Measurements from ENCODE around the gene PASD1.

PASD1 gene

DNA sequence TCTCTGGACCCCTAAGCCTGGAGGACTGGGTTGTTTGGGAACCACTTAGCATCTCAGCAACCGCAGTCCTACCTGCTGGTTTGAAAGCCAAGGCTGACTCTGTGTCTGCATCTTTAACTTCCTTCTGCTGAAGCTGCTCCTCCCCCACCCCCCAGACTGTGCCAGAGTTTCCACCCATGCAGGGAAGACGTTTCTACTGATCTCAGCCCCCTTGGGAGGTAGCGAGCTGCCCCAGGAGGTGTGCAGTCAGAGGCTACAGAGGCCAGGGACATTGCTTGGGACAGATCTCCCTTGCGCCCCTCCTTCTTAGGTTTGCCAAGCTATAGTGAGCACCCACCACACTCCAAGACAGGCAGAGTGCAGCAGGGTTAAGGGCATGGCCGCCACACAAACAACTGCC, 147.7 kb downstream of the PASD1 start:
- no peak overlapping the region for H2AFZ ChIP-seq (ENCODE audit: low read length)

DNA sequence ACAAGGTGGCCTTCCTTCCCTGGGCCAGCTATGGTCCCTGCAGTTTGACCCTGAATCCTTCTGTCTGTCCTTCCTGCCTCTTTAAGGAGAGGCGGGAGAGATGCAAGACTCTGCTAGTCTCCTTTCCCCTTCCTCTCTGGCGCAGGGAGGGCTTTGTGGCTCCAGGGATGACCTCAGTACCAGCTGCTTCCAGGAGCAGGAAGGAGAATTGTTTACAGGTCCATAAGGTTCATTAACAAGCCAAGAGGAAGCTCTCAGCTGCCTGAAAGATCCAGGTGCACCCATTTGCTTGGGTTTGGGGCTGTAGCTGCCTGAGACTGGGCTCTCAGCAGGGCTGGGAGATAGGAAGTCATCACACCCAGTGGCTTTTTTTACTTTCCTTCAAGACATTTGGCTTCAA, 148.3 kb downstream of the PASD1 start:
- H3K79me1 ChIP-seq (ENCODE audit: low read depth, low read length) = no peaks in the 10 kb centered on the region
- H3K18ac ChIP-seq (ENCODE audit: low read length) = no peak overlapping the region
- no peak overlapping the region for H3K4ac ChIP-seq (ENCODE audit: low read length)
- H3K4me3 ChIP-seq (ENCODE audit: low read length in 2 of 2) = no peak overlapping the region
- peaks cover 0 to 12% (median 0%) of the 10 kb centered on the region in 3 experiments for H3K27me3 ChIP-seq (ENCODE audit: control insufficient read depth in 3 of 3, insufficient read depth in 3 of 3, low read depth in 1 of 3, low read length in 3 of 3)
- DNase-seq (ENCODE audit: low spot score) = no peak
- no peak overlapping the region for H2AK5ac ChIP-seq (ENCODE audit: low read depth, low read length)
- H3K27ac ChIP-seq (replicated peaks; ENCODE audit: low read length) = no peak overlapping the region
- no peak overlapping the region for H3K9ac ChIP-seq (ENCODE audit: low read depth, low read length, poor library complexity)
- no peak overlapping the region for H3K4me2 ChIP-seq (ENCODE audit: insufficient read depth, low read length, poor library complexity, severe bottlenecking)
- H2BK5ac ChIP-seq (ENCODE audit: low read length) = no peak overlapping the region
- H3K14ac ChIP-seq (ENCODE audit: low read length) = no peak overlapping the region
- H4K91ac ChIP-seq (ENCODE audit: low read depth, low read length, poor library complexity) = no peak overlapping the region
- no CpG with 5 or more reads among the region's 2 CpGs for WGBS, 2 donors (ENCODE audit: extremely low coverage in 2 of 2, insufficient read length in 2 of 2, insufficient replicate concordance in 1 of 2)
- no peak overlapping the region for H3K23ac ChIP-seq (ENCODE audit: low read depth, low read length, poor library complexity)
- H4K8ac ChIP-seq (ENCODE audit: low read depth, low read length) = no peak overlapping the region
- no peaks in the 10 kb centered on the region for H3K36me3 ChIP-seq (replicated peaks in 1 of 2; ENCODE audit: control insufficient read depth in 2 of 2, insufficient read depth in 2 of 2, low read length in 2 of 2)
- H2BK15ac ChIP-seq (ENCODE audit: low read length) = no peak overlapping the region
- no peak overlapping the region for H2AFZ ChIP-seq (ENCODE audit: low read length)
- H3K4me1 ChIP-seq (ENCODE audit: control insufficient read depth in 2 of 2, insufficient read depth in 1 of 2, low read depth in 1 of 2, low read length in 2 of 2) = no peaks in the 10 kb centered on the region
- H3K9me3 ChIP-seq (replicated peaks in 1 of 2; ENCODE audit: control insufficient read depth in 2 of 2, insufficient read depth in 1 of 2, low read depth in 1 of 2, low read length in 2 of 2) = no peaks in the 10 kb centered on the region
- no peak overlapping the region for H2BK12ac ChIP-seq (ENCODE audit: low read length)
- no peak overlapping the region for H2BK120ac ChIP-seq (ENCODE audit: low read depth, low read length)

More for the DNA sequence above, 147.7 kb downstream of the PASD1 start:
- Histone ChIP-seq H3K79me1 (ENCODE audit: low read depth, low read length) (no peaks in the 10 kb centered on the region), H4K91ac (ENCODE audit: low read depth, low read length, poor library complexity) (no peak overlapping the region), H2BK15ac (ENCODE audit: low read length) (no peak overlapping the region), H3K9me3 (replicated peaks in 1 of 2; ENCODE audit: control insufficient read depth in 2 of 2, insufficient read depth in 1 of 2, low read depth in 1 of 2, low read length in 2 of 2) (no peaks in the 10 kb centered on the region), H3K27ac (replicated peaks; ENCODE audit: low read length) (no peak overlapping the region), H3K36me3 (replicated peaks in 1 of 2; ENCODE audit: control insufficient read depth in 2 of 2, insufficient read depth in 2 of 2, low read length in 2 of 2) (no peaks in the 10 kb centered on the region), H2AK5ac (ENCODE audit: low read depth, low read length) (no peak overlapping the region), H4K8ac (ENCODE audit: low read depth, low read length) (no peak overlapping the region), H3K4ac (ENCODE audit: low read length) (no peak overlapping the region), H2BK12ac (ENCODE audit: low read length) (no peak overlapping the region), H3K4me3 (ENCODE audit: low read length in 2 of 2) (no peak overlapping the region), H3K9ac (ENCODE audit: low read depth, low read length, poor library complexity) (no peak overlapping the region), H3K4me2 (ENCODE audit: insufficient read depth, low read length, poor library complexity, severe bottlenecking) (no peak overlapping the region), H3K4me1 (ENCODE audit: control insufficient read depth in 2 of 2, insufficient read depth in 1 of 2, low read depth in 1 of 2, low read length in 2 of 2) (no peaks in the 10 kb centered on the region), H3K23ac (ENCODE audit: low read depth, low read length, poor library complexity) (no peak overlapping the region), H2BK5ac (ENCODE audit: low read length) (no peak overlapping the region), H3K14ac (ENCODE audit: low read length) (no peak overlapping the region), H2BK120ac (ENCODE audit: low read depth, low read length) (no peak overlapping the region), H3K27me3 (ENCODE audit: control insufficient read depth in 3 of 3, insufficient read depth in 3 of 3, low read depth in 1 of 3, low read length in 3 of 3) (peaks cover 0 to 12% (median 0%) of the 10 kb centered on the region in 3 experiments), H3K18ac (ENCODE audit: low read length) (no peak overlapping the region)
- DNase-seq (ENCODE audit: low spot score) = no peak
- WGBS, 2 donors (ENCODE audit: extremely low coverage in 2 of 2, insufficient read length in 2 of 2, insufficient replicate concordance in 1 of 2) = no CpG with 5 or more reads among the region's 5 CpGs

DNA sequence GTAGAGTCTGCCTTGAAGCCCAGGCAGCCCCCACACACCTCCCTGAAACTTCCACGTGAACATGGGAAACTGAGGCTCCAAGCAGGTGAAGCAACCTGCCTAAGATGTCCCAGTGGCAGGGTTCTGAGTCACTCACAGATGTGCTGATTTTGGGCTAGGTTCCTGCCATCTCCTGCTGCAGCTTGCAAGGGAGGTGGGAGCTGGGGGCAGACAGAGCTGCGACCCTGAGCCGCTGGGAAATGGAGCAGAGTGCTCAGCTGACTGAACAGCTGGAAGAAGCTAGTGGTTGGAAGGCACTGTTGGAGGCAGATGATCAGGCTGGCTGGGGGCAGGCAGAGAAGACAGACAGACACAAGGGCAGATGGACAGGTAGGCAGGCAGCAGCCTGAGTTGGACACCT, 148.8 kb downstream of the PASD1 start:
- Histone ChIP-seq H2AFZ (ENCODE audit: low read length) (no peak overlapping the region), H3K18ac (ENCODE audit: low read length) (no peak overlapping the region), H2BK12ac (ENCODE audit: low read length) (no peak overlapping the region), H3K4me3 (ENCODE audit: low read length in 2 of 2) (no peak overlapping the region), H2AK5ac (ENCODE audit: low read depth, low read length) (no peak overlapping the region), H3K4me2 (ENCODE audit: insufficient read depth, low read length, poor library complexity, severe bottlenecking) (no peak overlapping the region), H2BK15ac (ENCODE audit: low read length) (no peak overlapping the region), H3K9me3 (replicated peaks in 1 of 2; ENCODE audit: control insufficient read depth in 2 of 2, insufficient read depth in 1 of 2, low read depth in 1 of 2, low read length in 2 of 2) (no peaks in the 10 kb centered on the region), H3K27ac (replicated peaks; ENCODE audit: low read length) (no peak overlapping the region), H3K9ac (ENCODE audit: low read depth, low read length, poor library complexity) (peak overlapping the region; percentile 44), H3K4me1 (ENCODE audit: control insufficient read depth in 2 of 2, insufficient read depth in 1 of 2, low read depth in 1 of 2, low read length in 2 of 2) (no peaks in the 10 kb centered on the region), H3K79me1 (ENCODE audit: low read depth, low read length) (no peaks in the 10 kb centered on the region), H3K23ac (ENCODE audit: low read depth, low read length, poor library complexity) (no peak overlapping the region), H4K91ac (ENCODE audit: low read depth, low read length, poor library complexity) (no peak overlapping the region), H2BK5ac (ENCODE audit: low read length) (no peak overlapping the region), H3K4ac (ENCODE audit: low read length) (no peak overlapping the region), H2BK120ac (ENCODE audit: low read depth, low read length) (no peak overlapping the region), H3K36me3 (replicated peaks in 1 of 2; ENCODE audit: control insufficient read depth in 2 of 2, insufficient read depth in 2 of 2, low read length in 2 of 2) (no peaks in the 10 kb centered on the region), H3K27me3 (ENCODE audit: control insufficient read depth in 3 of 3, insufficient read depth in 3 of 3, low read depth in 1 of 3, low read length in 3 of 3) (peaks cover 0 to 12% (median 0%) of the 10 kb centered on the region in 3 experiments), H4K8ac (ENCODE audit: low read depth, low read length) (no peak overlapping the region), H3K14ac (ENCODE audit: low read length) (no peak overlapping the region)
- DNase-seq (ENCODE audit: low spot score) = no peak
- no CpG with 5 or more reads among the region's 3 CpGs for WGBS, 2 donors (ENCODE audit: extremely low coverage in 2 of 2, insufficient read length in 2 of 2, insufficient replicate concordance in 1 of 2)

DNA sequence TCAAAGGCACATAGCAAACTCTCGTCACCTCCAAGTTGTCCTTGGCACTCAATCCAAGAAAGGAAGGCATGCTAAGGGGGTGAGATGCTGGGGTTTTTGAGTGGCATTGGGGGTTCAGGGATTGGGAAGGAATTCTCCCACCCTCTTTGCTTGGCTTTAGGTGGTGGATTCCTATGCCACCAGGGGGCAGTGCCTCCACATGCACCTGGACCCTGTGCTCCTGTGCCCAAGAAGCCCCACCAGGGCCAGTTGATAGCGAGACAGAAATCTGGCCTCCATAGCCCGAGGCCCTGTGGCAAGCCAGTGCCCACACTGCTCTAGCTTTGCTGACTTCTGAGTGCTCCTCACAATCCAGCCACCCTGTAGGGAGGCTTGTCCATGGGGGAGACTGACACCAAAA, 150.4 kb downstream of the PASD1 start:
- Histone ChIP-seq H3K27ac (replicated peaks; ENCODE audit: low read length) (no peak overlapping the region), H3K9me3 (replicated peaks in 1 of 2; ENCODE audit: control insufficient read depth in 2 of 2, insufficient read depth in 1 of 2, low read depth in 1 of 2, low read length in 2 of 2) (no peaks in the 10 kb centered on the region), H3K18ac (ENCODE audit: low read length) (no peak overlapping the region), H3K14ac (ENCODE audit: low read length) (no peak overlapping the region), H3K36me3 (replicated peaks in 1 of 2; ENCODE audit: control insufficient read depth in 2 of 2, insufficient read depth in 2 of 2, low read length in 2 of 2) (no peaks in the 10 kb centered on the region), H3K9ac (ENCODE audit: low read depth, low read length, poor library complexity) (no peak overlapping the region), H2BK15ac (ENCODE audit: low read length) (no peak overlapping the region), H3K4me1 (ENCODE audit: control insufficient read depth in 2 of 2, insufficient read depth in 1 of 2, low read depth in 1 of 2, low read length in 2 of 2) (no peaks in the 10 kb centered on the region), H4K91ac (ENCODE audit: low read depth, low read length, poor library complexity) (no peak overlapping the region), H3K79me1 (ENCODE audit: low read depth, low read length) (no peaks in the 10 kb centered on the region), H4K8ac (ENCODE audit: low read depth, low read length) (no peak overlapping the region), H2BK120ac (ENCODE audit: low read depth, low read length) (no peak overlapping the region), H2AFZ (ENCODE audit: low read length) (no peak overlapping the region), H3K4ac (ENCODE audit: low read length) (no peak overlapping the region), H2BK12ac (ENCODE audit: low read length) (no peak overlapping the region), H3K23ac (ENCODE audit: low read depth, low read length, poor library complexity) (no peak overlapping the region), H2BK5ac (ENCODE audit: low read length) (no peak overlapping the region), H2AK5ac (ENCODE audit: low read depth, low read length) (no peak overlapping the region), H3K27me3 (ENCODE audit: control insufficient read depth in 3 of 3, insufficient read depth in 3 of 3, low read depth in 1 of 3, low read length in 3 of 3) (peaks cover 0 to 15% (median 0%) of the 10 kb centered on the region in 3 experiments), H3K4me3 (ENCODE audit: low read length in 2 of 2) (no peak overlapping the region), H3K4me2 (ENCODE audit: insufficient read depth, low read length, poor library complexity, severe bottlenecking) (no peak overlapping the region)
- no peak for DNase-seq (ENCODE audit: low spot score)
- no CpG with 5 or more reads among the region's 3 CpGs for WGBS, 2 donors (ENCODE audit: extremely low coverage in 2 of 2, insufficient read length in 2 of 2, insufficient replicate concordance in 1 of 2)
